NCI-H2196 (cell line): ENCODE data around the gene CTBP1.
"Not testable (repeated sequence)": the region's sequence is repeated elsewhere in the genome, so short reads cannot be mapped to it uniquely, and the experiment has no call there.

Experiments
- DNase-seq: peaks from one replicate; lab custom pipeline; 2025; ENCODE audit not compliant: unreplicated experiment; lab: John Stamatoyannopoulos, UW

CTBP1 gene

DNA sequence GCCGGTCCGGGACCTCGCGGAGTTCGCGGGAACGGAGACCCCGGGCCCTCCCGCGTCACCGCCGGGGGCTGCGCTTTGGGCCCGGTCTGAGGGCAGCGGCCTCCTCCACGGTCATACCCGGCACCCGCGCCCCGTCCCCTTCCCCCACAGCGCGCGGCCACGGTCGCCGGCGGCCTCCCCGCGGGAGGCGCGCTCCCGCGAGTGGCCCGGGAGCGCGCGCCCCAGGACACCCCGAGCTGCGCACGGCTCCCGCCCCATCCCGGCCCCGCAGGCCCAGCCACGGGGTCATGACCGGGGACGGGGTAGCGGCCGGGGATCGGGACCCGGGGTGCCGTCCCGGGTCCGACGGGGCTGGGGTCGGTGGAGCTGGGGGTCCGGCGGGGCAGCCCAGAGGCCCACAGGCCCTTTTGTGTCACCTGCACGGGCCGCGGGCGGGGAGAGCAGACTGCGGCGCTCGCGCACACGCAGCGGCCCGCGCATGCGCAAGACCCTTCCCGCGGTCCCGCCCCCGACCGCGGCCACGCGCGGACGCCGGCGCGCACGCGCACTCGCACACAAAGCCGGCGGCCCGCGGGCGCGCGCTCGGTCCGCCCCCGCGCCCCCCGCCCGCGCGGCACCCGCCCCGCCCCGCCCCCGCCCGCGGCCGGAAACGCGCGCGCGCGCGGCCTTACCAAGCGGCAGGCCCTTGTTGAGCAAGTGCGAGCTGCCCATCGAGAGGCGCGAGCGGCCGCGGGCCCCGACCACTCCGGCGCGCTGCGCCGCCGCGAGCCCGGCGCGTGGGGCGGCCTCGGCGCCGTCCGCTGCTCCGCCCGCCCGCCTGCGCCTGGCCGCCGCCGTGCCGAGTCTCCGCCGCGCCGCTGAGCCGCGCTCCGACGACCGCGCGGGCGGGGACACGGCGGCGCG is at the start of gene CTBP1:
Gene CTBP1 (minus strand): TSS at position 886 of the 903 bp plus-strand sequence. CDS start 7,799 bp downstream, outside the sequence.
- DNase-seq, result peak; percentile 86

DNA sequence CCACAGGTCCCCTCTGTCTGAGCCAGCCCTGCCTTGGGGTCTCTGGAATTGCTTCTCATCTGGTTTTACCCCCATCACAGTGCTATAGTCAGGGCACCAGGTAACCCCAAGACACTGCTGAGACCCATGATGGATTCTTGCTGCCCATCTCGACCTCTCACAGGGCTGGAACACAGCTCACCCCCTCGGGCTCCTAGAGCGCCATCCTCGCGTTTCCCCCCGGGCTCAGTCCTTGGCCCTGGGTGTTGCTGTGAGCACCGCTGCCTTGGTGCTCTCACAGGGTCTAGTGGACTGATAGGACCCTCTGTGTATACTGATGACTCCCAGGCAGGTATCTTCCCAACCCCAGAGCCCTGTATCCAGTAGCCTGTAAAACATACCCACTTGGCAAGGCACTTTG is 49.5 kb upstream of the CTBP1 start:
- DNase-seq, result no peak

DNA sequence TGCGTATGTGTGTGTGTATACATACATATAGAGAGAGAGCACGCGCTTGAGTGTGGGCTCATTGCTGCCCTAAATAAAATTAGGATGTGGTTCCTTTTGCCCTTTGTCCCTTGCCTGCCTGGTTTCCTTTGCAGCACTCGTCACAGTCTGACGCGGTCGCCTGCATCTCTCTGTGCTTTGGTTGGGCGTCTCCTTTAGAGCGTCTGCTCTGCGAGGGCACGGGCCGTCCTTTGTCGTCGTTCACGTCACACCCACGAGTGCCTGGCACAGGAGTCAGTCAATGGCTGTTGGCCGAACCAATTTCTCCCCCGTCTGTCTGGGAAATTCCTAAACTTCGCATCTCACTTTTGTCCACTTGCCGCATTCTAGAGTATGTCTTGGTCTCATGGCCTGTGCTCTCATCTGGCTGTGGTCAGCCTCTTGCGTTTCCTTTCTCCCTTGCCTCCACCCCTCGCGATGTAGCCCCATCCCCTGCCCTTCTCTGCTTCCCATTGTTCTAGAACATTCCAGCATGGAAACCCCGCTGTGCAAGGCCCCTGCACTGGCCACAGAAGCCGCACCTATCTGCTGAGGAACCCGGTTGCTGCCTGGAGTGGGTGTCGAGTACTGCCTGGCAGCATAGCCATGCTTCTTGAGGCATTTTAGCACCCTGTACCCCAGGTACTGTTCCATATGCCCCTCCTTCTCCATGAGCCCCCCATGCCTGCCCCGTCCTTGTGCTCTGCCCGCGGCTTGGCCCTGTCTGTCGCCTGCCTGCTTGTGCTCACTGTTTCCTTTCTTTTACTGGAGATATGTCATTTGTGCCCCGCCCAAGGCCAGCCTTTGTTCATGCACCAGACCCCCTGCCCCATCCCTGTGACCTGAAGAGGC is 48.8 kb upstream of the CTBP1 start:
- DNase-seq, result no peak

DNA sequence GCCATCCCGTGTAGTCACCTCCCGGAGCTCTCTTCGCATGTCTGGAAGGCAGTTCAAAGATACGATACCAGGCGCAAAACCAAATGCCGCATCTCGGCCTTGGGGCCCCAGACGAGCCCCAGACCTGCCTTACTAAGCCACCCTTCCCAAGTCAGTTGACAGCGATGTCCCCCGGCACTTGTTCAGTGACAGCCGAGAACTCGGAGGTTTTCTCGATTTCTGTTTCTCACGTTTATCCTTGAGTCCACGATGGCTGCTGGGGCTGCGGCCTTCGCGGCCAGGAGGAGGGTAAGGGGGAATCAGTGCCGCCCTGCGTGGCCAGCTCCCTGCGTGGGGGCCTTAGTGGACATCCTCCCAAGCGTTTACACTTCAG is 48.1 kb upstream of the CTBP1 start:
- no peak for DNase-seq

DNA sequence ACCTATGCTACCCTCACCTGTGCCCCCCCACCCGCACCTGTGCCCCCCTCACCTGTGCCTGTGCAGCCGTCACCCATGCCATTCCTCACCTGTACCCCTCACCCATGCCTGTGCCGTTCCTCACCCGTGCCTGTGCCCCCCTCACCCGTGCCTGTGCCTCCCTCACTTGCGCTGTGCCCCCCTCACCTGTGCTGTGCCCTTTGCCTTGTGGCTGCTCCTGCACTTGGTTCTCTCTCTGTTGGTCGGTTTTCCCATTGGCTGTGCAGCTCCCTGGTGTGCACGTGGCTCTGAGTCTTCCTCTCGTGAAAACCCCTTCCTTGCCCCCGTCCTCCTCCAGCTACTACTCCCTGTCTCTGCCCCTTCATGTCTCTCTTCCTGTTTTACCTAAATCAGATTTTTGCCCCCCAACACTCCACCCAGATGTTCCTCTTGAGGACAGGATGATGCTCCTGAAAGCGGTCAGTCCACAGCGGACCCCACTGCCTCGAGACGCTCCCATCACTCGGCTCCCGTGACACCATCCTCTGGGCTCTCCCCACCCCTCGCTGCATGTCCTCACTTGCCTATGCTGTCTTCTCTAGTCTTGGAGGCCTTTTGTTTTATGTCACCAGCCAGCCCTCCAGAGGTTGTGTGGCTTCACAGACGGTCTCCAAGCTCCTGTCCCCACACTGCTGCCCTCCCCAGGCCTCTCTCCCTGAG is 47.5 kb upstream of the CTBP1 start:
- DNase-seq, result no peak

DNA sequence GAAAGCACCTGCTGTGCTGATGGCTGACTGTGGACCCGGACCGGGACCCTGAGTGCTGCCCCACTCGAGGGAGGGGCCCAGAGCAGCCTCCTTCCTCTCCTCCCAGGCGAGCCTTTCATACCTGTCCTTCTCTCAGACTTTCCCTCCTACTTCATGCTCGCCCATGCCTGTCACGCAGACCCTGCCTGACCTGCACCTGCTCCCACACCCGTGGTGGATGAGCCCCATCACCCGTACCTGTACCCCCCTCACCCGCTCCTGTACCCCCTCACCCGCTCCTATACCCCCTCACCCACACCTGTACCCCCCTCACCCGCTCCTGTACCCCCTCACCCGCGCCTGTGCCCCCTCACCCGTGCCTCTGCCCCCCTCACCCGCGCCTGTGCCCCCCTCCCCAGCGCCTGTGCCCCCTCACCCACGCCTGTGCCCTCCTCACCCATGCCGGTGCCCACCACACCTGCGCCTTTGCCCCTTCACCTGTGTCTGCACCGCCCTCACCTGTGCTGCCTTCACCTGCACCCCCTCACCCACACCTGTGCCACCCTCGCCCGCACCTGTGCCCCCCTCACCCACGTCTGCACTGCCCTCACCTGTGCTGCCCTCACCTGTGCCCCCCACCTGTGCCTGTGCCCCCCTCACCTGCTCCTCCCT is 46.6 kb upstream of the CTBP1 start:
- no peak for DNase-seq

DNA sequence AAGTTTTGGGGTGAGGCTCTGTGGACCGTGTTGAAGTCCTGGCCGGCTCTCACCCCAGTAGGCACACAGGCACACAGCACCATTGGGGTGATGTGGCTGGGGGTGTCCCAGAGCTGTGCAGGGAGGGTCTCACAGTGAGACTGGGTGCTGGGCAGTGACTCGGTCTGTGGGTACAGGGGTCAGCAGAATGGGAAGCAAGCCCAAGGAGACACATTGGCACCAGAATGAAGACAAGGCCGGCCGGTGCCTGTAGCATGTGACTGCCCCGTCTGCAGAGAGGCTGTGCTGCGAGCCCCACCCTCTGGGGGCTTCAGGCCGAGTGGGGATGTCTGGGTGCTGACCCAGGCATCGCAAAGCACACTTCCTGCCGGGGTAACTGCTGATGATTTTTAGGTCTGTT is 46.0 kb upstream of the CTBP1 start:
- no peak for DNase-seq

DNA sequence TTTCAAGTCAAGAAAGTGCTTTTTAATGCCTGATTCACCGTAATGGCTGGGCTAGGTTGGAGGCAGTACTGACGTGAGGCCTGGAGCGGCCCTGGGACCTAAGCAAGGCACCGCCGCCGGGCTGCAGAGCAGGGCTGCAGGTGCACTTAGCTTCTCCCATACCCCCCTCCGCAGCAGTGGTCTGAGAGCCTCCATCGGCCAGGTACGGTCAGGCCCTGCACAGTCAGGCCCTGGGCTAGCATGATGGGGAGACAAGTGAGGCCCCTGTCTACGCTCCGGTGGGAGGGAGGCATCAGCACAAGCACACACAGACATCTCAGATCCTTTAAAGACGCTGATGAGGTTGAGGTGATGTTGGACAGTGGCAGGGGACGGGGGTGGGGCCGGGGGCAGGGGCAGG is 45.5 kb upstream of the CTBP1 start:
- DNase-seq, result no peak

DNA sequence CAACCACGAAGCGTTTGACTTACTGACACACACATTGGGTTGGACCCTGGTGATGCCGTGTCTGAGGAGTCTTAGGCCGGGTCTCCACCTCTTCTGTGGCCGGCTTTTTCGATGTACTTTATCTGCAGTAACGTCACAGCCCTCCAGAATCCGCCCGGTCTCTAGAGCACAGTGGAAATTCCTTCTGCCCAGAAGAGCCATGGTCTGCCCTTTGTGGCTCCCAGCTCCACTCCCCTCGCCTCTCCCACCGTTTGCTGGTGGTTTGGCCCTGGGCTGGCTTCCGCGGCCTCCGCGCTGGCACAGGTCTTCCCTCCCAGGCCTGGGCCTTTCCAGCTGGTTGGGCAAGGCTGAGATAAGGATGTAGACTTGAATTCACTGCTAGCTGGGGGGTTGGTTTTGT is 45.1 kb upstream of the CTBP1 start:
- DNase-seq, result no peak

DNA sequence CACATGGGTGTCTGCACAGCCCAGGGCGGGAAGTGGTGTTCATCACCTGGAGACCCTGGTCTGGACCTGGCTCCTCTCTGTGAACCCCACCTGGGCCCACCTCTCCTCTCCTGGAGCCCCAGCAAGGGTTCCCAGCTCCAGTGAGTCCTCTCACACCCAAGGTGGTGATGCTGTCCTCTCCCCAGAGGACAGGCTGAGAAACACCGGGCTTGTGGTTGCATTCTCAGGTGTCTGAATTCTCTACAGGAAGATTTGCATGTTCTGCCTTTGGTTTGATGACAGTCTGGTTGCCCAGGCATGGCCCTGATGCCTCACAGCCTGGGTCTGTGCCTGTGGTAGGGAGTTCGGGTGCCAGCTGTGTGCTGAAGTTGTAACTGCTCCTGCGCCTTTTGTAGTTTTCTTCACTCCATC is 44.6 kb upstream of the CTBP1 start:
- no peak for DNase-seq

DNA sequence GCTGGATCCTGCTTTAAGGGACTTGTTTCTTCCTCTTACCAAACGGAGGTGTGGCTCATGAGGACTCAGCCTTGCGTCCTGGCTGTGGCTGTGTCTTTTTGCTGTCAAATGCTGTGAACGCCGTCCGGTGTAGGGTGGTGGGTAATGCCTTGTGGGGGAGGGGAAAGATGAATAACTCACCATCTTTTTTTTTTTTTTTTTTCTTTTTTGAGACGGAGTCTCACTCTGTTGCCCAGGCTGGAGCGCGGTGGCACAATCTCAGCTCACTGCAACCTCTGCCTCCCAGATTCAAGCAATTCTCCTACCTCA is 43.7 kb upstream of the CTBP1 start:
- DNase-seq, result not testable (repeated sequence)

DNA sequence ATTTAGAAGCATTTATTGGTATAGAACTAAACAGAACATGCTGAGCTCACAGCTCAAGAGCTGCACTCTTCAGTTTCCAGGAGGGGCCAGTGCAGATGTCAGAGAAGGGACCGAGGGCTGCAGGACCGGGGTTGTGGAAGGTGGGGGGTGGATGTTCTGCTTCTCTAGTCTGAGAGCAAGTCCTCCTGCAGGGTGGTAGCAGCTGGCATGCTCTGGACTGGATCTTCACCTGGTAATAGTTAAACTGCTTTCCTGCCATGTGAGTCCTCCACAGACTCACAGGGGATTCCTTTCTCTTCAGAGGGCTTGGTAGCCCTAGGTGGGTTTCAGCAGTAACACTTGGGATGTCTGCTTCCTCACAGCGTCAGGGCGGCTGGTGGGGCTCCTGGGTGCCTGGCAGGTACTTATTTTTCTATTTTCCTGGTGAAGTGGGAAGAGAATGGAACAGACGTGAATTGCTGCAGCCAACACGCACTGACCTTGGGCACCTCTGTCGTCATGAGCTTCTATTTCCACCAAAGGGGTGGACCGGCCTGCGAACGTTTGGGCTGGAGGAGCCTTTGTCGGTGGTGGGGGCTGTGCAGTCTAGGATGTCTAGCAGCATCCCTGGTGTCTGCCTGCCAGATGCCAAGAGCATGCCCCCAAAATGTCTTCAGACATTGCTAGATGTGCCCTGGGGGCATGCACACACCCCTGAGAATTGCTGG is 43.2 kb upstream of the CTBP1 start:
- DNase-seq, result no peak

DNA sequence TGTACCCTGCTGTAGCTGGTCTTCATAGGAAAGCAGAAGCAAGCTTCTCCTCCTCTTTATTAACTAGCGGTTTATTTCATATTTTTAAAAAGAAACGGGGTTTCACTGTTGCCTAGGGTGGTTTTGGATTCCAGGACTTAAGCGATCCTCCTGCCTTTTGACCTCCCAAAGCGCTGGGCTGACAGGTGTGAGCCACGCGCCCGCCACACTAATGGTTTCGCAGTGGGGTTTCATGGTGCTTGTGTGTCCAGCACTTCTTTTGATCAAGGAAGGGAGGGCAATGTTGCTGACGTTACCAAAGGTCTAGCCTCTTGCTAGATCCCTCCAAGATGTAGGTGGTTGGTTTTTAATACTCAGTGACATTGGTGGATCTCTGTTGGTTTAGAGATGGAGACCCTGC is 42.2 kb upstream of the CTBP1 start:
- DNase-seq, result no peak

DNA sequence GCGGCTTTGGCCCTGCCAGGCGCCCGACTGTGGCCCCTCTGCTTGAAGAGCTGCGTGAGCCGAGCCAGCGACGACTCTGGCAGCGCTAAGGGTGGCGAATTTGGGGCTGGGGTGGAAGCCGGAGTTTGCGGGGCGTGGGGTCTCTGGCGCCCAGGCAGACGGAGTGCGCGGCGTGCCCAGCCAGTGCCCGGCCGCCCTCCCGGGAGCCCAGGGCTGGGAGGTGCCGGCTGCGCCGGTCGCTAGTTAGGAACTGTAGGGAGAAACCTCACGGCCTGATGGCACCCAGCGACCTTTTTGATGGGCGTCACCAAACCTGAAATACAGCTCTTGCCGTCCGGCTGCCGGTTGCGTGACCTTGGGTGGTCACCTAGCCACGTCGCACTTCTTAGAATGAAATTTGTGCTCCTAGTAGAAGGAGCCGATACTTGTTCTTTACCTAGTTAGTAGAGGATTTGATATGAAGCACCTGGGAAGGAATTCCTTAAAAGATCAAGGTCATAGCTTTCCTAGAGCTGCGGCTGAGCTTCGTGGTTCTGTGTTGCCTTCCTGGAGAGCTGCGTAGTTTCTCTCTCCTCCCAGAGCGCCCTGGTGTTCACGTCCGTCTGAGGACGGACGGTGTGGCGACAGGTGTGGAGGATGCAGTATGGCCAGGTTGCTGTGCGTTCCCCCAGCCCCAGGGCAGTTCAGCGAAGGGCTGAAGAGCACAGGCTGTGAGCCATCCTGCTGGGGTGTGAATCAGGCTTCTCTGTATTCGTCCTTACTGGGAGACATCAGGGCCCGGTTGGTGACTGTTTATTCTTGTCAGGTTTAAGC is 41.4 kb upstream of the CTBP1 start:
- DNase-seq, result no peak

DNA sequence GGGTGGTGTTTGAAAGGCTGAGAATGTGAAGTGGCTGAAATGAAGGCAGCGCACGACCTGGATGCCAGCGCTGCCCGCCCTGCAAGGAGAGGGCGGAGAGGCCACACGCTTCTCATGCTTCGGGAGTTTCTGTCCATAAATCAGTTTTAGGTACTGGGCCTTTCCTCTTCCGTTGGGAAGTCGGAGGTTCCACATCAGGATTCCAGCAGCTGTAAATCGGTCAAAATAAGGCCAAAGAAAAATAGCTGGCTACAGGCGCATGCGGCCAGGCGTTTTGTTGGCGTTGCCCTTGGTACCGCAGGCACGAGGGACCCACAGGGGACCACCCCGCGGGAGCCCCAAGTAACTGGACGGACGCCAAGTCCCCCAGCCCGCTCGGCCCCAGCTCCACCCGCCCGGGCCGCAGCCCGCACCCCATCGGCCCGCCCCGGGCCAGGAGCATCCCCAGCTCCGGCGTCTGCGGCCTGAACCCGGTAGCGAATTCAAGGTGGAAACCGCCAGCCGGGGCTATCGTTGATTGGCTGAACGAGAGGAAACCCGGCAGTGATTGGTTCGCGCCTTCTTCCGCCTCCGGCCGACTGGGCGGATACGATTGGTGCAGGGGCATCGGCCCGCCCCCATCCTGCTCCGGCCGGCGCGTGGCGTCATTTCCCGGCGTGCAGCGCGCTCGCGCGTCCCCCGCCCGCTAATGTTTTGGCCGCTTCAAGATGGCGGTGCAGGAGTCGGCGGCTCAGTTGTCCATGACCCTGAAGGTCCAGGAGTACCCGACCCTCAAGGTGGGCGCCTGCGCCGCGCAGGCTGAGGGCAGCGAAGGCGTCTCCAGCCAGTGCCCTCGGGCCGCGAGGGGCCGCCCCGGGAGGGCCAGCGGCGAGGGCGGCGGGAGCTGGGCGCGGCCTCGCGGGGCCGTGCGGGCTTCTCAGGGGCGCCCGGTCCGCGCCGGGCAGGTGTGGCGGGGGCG is 40.6 kb upstream of the CTBP1 start, which contains the start of gene MAEA:
Gene MAEA (plus strand): TSS at position 685 of the 958 bp plus-strand sequence. CDS start 23 bp downstream, at position 708.
- peak; percentile 95 for DNase-seq

DNA sequence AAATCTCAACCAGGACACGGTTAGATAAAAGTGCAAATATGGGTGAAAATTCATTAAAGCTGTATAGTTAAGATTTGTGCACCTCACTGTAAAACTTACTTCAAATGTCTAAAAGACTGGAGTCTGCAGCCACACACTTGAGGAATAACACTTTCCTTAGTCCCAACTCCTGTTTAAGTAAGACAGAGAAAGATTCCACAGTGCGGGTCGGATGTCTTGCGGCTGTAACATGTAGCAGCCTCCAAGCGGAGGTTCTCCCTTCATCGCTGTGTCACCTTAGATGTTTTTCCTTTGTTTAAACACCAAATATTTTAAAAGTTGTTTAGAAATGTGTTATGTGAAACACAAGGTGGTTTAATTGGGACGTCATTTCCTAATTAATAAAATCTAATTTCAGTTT is 39.9 kb upstream of the CTBP1 start:
- DNase-seq, result no peak

DNA sequence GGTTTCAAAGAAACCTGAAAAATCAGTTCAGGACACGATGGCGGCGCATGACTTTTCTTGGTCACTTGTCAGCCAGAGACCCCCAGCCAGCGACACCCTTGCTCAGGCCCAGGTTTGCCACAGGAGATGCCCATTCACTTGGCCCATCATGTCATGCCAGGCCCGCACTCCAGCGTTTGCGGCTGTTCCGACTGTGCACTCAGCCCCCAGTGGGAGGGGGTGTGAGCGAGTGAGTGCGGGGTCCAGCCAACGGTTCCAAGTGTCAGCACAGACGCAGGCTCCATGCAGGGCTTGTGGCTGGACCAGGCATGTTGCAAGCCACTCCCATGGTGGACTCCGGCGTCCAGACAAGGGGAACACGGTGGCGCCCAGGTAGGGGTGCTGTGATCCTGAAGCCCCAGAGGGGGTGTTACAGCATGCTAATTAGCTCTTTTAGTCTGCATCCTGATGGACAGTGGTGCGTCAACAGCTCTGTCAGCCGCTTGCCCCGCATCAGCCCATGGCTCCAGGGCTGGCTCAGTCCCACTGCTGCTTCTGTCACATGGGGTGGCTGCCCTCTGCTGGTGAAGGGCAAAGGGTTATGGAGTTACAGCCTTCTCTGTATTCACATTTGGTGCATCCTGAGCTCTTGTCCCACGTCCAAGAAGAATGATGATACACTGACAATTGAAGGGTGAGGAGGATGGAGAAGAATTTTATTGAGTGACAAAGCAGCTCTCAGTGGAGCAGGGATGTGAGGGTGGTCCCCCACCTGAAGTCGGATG is 37.0 kb upstream of the CTBP1 start:
- DNase-seq, result no peak
